ENCODE results near the gene ULK1.

- TF ChIP-seq POLR2A (IDR thresholded peaks at IDR 0.05) = no peak
- no peak for TF ChIP-seq CTCF (IDR thresholded peaks at IDR 0.05)
Observed at GRCh38 chr12:131895640-131896079, 1.2 kb downstream of the ULK1 start.
